SK-N-SH (cell line): ENCODE data around the gene CLDN19. TPM values are rescaled to one million over a fixed set of nuclear protein-coding genes. Genes with fewer than 3 reads are reported as not detected.

ENCODE experiments used
- CTCF ChIA-PET: fragments of 300-600, 350-600 bp; formaldehyde crosslinking; extraction: SDS; loops from one replicate; lab custom pipeline; 2021; lab: Yijun Ruan, JAX
- POLR2A ChIA-PET: fragments of 350-600 bp; sonication (Branson Sonifier 250); formaldehyde crosslinking; extraction: SDS; loops from one replicate; lab custom pipeline; 2020; ENCODE audit warnings: antibody characterized with exemption, inconsistent platforms; lab: Yijun Ruan, JAX
- DNase-seq: peaks from one replicate; pipeline ENCODE4 v3.0.0; 2012
- H2AFZ ChIP-seq: fragments of 200-600 bp; sonication (generic); 2 replicates; pipeline ENCODE4 v1.8.1; 2016; ENCODE audit warnings: antibody characterized with exemption, mild to moderate bottlenecking, low read depth
- H3F3A ChIP-seq: fragments of 200-600 bp; sonication (generic); replicated peaks from 2 replicates; pipeline ENCODE3; 2016; ENCODE audit warnings: antibody characterized with exemption, mild to moderate bottlenecking; ENCODE audit not compliant: insufficient read depth
- H3K27ac ChIP-seq, 2 experiments: fragments of 200-500 bp in 1 of 2; fragments of 200-600 bp in 1 of 2; sonication (Bioruptor generic) in 1 of 2; sonication (generic), shearing (Covaris generic) in 1 of 2; 2 replicates each; pipeline versions ENCODE4 v1.5.1 to v1.6.1; 2014 to 2016; ENCODE audit warnings: low read depth in 2 of 2, inconsistent platforms in 1 of 2, low read length in 1 of 2, mild to moderate bottlenecking in 1 of 2, mixed read lengths in 1 of 2
- H3K27me3 ChIP-seq: fragments of 200-600 bp; sonication (generic), shearing (Covaris generic); 2 replicates; pipeline ENCODE4 v1.6.1; 2016; ENCODE audit warnings: mixed run types; ENCODE audit not compliant: insufficient read depth
- H3K36me3 ChIP-seq, 2 experiments: fragments of 200-500 bp in 1 of 2; fragments of 200-600 bp in 1 of 2; sonication (Bioruptor generic) in 1 of 2; sonication (generic) in 1 of 2; replicated peaks in 1 of 2; 2 replicates each; pipeline versions ENCODE3 to v1.5.1; 2014 to 2016; ENCODE audit warnings: low read length in 1 of 2, mild to moderate bottlenecking in 1 of 2; ENCODE audit not compliant: insufficient read depth in 2 of 2, control insufficient read depth in 1 of 2
- H3K4me1 ChIP-seq, 2 experiments: fragments of 200-500 bp in 1 of 2; fragments of 200-600 bp in 1 of 2; sonication (Bioruptor generic) in 1 of 2; sonication (generic), shearing (Covaris generic) in 1 of 2; 2 replicates each; pipeline versions ENCODE4 v1.5.1 to v1.6.1; 2014 to 2016; ENCODE audit warnings: low read depth in 1 of 2, low read length in 1 of 2, mixed run types in 1 of 2; ENCODE audit not compliant: insufficient read depth in 2 of 2, control insufficient read depth in 1 of 2
- H3K4me2 ChIP-seq: fragments of 200-600 bp; sonication (generic), shearing (Covaris generic); 2 replicates; pipeline ENCODE4 v1.6.1; 2017; ENCODE audit warnings: mixed run types
- H3K4me3 ChIP-seq, 2 experiments: fragments of 200-500 bp in 1 of 2; fragments of 200-600 bp in 1 of 2; sonication (Bioruptor generic) in 1 of 2; sonication (generic), shearing (Covaris generic) in 1 of 2; 2 replicates each; pipeline versions ENCODE4 v1.5.1 to v1.8.1; 2014 to 2016; ENCODE audit warnings: low read depth in 2 of 2, inconsistent platforms in 1 of 2, low read length in 1 of 2, mild to moderate bottlenecking in 1 of 2, mixed read lengths in 1 of 2, moderate library complexity in 1 of 2
- H3K79me2 ChIP-seq: fragments of 200-600 bp; sonication (generic); 2 replicates; pipeline ENCODE4 v1.8.1; 2017; ENCODE audit warnings: mild to moderate bottlenecking; ENCODE audit not compliant: insufficient read depth
- H3K9ac ChIP-seq: fragments of 200-600 bp; sonication (generic); 2 replicates; pipeline ENCODE4 v1.6.1; 2017; ENCODE audit warnings: mixed run types
- H3K9me2 ChIP-seq: fragments of 200-600 bp; sonication (generic); 2 replicates; pipeline ENCODE4 v1.6.1; 2017; ENCODE audit warnings: mixed run types
- H3K9me3 ChIP-seq: fragments of 200-600 bp; sonication (generic); 2 replicates; pipeline ENCODE4 v1.6.1; 2017; ENCODE audit warnings: mixed run types, mild to moderate bottlenecking, moderate library complexity
- H4K20me1 ChIP-seq: fragments of 200-600 bp; sonication (generic); 2 replicates; pipeline ENCODE4 v1.6.1; 2017; ENCODE audit warnings: mild to moderate bottlenecking, mixed run types; ENCODE audit not compliant: insufficient read depth
- EP300 ChIP-seq, 2 experiments: IDR thresholded peaks; 2 replicates each; pipeline versions ENCODE4 v1.4.0 to v1.6.1; 2012; ENCODE audit warnings: borderline replicate concordance in 1 of 2, low read depth in 1 of 2, low read length in 1 of 2
- FOXJ3 ChIP-seq: sonication (generic); formaldehyde crosslinking; IDR thresholded peaks from 2 replicates; pipeline ENCODE4 v1.5.1; 2020; ENCODE audit warnings: mild to moderate bottlenecking, missing genetic modification reagents
- MXI1 ChIP-seq: IDR thresholded peaks from 2 replicates; pipeline ENCODE4 v1.6.1; 2012; ENCODE audit warnings: mild to moderate bottlenecking, low read depth, low read length, improper control_type of control experiment
- RFX5 ChIP-seq: IDR thresholded peaks from 2 replicates; pipeline ENCODE4 v1.6.1; 2012; ENCODE audit warnings: mild to moderate bottlenecking, improper control_type of control experiment, low read length
- SIN3A ChIP-seq: IDR thresholded peaks from 2 replicates; pipeline ENCODE4 v1.6.1; 2012; ENCODE audit warnings: low read depth, mild to moderate bottlenecking, low read length, moderate library complexity, borderline replicate concordance
- TCF12 ChIP-seq: IDR thresholded peaks from 2 replicates; pipeline ENCODE4 v1.4.0; 2012
- YY1 ChIP-seq: IDR thresholded peaks from 2 replicates; pipeline ENCODE4 v1.4.0; 2012; ENCODE audit warnings: low read depth, mild to moderate bottlenecking
- WGBS: methylation state at CpG from one replicate; pipeline ENCODE4 v1.1.6; 2017; ENCODE audit warnings: low lambda C conversion rate; 5-methylcytosine and 5-hydroxymethylcytosine counted together
- polyA plus RNA-seq, 3 experiments: library from polyadenylated mRNA; depleted of rRNA; stranded (reverse); fragments of >200 nt; gene quantifications; 2 replicates each; pipeline ENCODE4 v1.2.3, GENCODE V29; 2012
- TF ChIP-seq, protein P1 (sequence below): fragments of 150-350 bp; IDR thresholded peaks from 2 replicates; pipeline ENCODE4 v1.6.1; 2016; ENCODE audit warnings: mild to moderate bottlenecking, low read depth, low read length
- TF ChIP-seq, protein P2 (sequence below): fragments of 150-350 bp; IDR thresholded peaks from 2 replicates; pipeline ENCODE4 v1.6.1; 2017; ENCODE audit warnings: antibody characterized with exemption, low read length, low read depth, borderline replicate concordance

Gene CLDN19
- polyA plus RNA-seq, 1 of the 3 experiments (the other 2 are of a cell fraction) = not detected

DNA sequence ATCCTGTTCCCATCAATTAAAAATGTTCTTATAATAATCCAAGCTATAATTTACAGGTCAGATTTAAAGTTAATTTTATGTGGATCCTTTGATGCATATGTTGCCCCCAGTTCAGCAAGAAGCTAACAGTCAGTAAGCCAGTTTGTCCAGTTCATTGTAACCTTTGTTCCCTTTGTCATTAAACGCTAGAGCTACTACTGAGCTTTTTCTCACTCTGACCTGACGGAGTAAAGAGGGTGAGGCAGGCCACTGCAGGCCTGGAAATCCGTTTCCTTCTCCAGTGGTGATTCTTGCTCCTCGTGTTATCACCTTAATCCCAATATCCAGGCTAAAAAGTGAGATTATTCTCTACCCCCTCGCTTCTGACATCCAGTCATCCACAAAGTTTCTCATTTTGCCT, 47.6 kb downstream of the CLDN19 start:
- Histone ChIP-seq H3K9me3 (no peaks in the 10 kb centered on the region), H3K79me2 (peaks cover 100% of the 10 kb centered on the region), H3F3A (no peaks in the 10 kb centered on the region), H3K4me3 (no peak overlapping the region), H3K27ac (no peak overlapping the region), H3K9me2 (no peaks in the 10 kb centered on the region), H3K4me2 (no peak overlapping the region)
- DNase-seq = no peak
- no peak for TF ChIP-seq TCF12
- TF ChIP-seq EP300 (IDR thresholded peaks at IDR 0.05; ENCODE audit: borderline replicate concordance in 1 of 2, low read depth in 1 of 2, low read length in 1 of 2) = no peak
- TF ChIP-seq MXI1 = no peak
- TF ChIP-seq, protein P1, sequence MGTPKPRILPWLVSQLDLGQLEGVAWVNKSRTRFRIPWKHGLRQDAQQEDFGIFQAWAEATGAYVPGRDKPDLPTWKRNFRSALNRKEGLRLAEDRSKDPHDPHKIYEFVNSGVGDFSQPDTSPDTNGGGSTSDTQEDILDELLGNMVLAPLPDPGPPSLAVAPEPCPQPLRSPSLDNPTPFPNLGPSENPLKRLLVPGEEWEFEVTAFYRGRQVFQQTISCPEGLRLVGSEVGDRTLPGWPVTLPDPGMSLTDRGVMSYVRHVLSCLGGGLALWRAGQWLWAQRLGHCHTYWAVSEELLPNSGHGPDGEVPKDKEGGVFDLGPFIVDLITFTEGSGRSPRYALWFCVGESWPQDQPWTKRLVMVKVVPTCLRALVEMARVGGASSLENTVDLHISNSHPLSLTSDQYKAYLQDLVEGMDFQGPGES = no peak
- no peak for TF ChIP-seq SIN3A
- TF ChIP-seq, all 33 proteins: peak for 0
- WGBS = 47% methylated on average over 5 of the region's 5 CpGs
- ChIA-PET POLR2A (interaction anchor here (2.1 kb wide), 1 partner anchor 10 kb away, joined by 9 read pairs; the partner anchor contains the start of gene YBX1), CTCF (interaction anchor here (1.0 kb wide), 1 partner anchor 10 kb away, joined by 3 read pairs; no protein-coding TSS in a partner anchor)
- Histone ChIP-seq H3K36me3 (peaks cover 64 to 74% of the 10 kb centered on the region in 2 experiments), H4K20me1 (peaks cover 90% of the 10 kb centered on the region), H3K4me1 (peaks cover 18 to 26% of the 10 kb centered on the region in 2 experiments; a peak in 3 of 4 replicates), H3K9ac (no peak overlapping the region), H3K27me3 (no peaks in the 10 kb centered on the region), H2AFZ (no peak overlapping the region)

DNA sequence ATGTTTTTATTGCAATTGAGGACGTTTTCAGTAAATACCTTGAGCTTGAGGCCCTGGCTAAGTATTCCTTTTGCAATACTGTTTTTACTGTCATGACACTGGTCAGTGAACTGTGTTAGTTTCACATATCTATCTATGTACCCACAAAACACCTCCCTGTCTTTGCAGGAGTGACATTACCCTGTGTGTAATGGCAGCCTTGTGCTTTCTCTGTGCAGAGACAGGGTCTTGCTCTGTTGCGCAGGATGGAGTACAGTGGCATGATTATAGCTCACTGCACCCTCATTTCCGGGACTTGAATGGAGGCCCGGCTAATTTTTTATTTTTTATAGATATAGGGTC, 48.9 kb downstream of the CLDN19 start:
- WGBS = 82% methylated on average over 4 of the region's 4 CpGs
- POLR2A ChIA-PET = interaction anchor here (0.6 to 2.1 kb wide), 5 partner anchors 8 to 512 kb away, joined by 3 to 9 read pairs (median 3); partner anchors contain the start of gene YBX1

More for the DNA sequence above, 48.9 kb downstream of the CLDN19 start:
- no peak overlapping the region for H3K27ac ChIP-seq
- TF ChIP-seq FOXJ3 (CRISPR knock-in tag) (no peak), MXI1 (no peak), RFX5 (no peak), YY1 (no peak)
- TF ChIP-seq, protein P2, sequence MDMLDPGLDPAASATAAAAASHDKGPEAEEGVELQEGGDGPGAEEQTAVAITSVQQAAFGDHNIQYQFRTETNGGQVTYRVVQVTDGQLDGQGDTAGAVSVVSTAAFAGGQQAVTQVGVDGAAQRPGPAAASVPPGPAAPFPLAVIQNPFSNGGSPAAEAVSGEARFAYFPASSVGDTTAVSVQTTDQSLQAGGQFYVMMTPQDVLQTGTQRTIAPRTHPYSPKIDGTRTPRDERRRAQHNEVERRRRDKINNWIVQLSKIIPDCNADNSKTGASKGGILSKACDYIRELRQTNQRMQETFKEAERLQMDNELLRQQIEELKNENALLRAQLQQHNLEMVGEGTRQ = no peak
- peaks cover 100% of the 10 kb centered on the region for H3K79me2 ChIP-seq
- no peak overlapping the region for H3K9ac ChIP-seq
- CTCF ChIA-PET = interaction anchor here (1.2 kb wide), 1 partner anchor 67 kb away, joined by 5 read pairs; no protein-coding TSS in a partner anchor
- H4K20me1 ChIP-seq = peaks cover 100% of the 10 kb centered on the region
- no peak overlapping the region for H3K4me2 ChIP-seq
- H3F3A ChIP-seq = no peaks in the 10 kb centered on the region
- no peak for DNase-seq
- H3K27me3 ChIP-seq = no peaks in the 10 kb centered on the region
- H3K4me3 ChIP-seq = no peak overlapping the region
- H2AFZ ChIP-seq = no peak overlapping the region
- H3K4me1 ChIP-seq = peaks cover 22 to 26% of the 10 kb centered on the region in 2 experiments; a peak in 3 of 4 replicates
- H3K36me3 ChIP-seq = peaks cover 57 to 70% of the 10 kb centered on the region in 2 experiments
- H3K9me2 ChIP-seq = no peaks in the 10 kb centered on the region
- no peaks in the 10 kb centered on the region for H3K9me3 ChIP-seq
